Measurements from ENCODE around the gene TARS3.

TARS3 gene

DNA sequence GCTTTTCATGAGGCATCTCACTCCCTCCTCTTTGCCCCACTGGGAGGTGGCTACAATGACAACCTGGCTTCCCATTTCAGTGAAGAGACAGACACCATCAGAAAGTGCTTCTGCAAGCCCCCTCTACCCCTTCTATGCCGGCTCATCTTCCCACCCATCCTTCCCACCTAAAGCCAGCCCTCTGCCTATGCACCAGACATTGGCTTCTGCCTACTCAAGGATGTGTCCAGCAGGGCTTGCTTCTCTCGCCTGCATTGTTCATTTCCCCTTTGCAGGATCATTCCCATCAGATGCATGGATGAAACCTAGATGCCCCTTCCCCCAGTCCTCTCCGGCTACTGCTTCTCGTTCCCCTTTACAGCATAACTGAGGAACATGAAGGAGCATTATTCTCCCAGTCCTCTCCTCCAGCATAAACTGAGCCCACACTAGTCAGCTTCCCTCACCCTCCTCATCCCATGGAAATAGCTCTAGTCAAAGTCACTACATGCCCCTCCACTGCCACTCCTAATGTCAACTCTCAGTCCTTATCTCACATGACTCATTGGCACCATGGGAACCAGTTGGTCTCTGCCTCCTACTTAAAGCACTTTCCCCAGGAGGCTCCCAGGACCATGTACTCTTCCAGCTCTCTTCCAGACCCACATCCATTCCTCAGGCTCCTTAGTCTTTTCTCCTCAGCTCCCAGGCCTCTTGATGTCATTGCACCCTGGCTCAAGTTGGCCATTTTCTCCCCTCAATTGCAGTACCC is 120.0 kb downstream of the TARS3 start:
- TF ChIP-seq TCF4 (CRISPR knock-in tag; IDR thresholded peaks at IDR 0.05; ENCODE audit: borderline replicate concordance) (no peak), ZNF70 (CRISPR knock-in tag; IDR thresholded peaks at IDR 0.05) (no peak), ISL1 (CRISPR knock-in tag; IDR thresholded peaks at IDR 0.05) (no peak), ZFP30 (CRISPR knock-in tag; IDR thresholded peaks at IDR 0.05) (no peak)
- no peak for ATAC-seq
